ENCODE measurements around the gene PRKCB. TPM values are rescaled to one million over a fixed set of nuclear protein-coding genes. Genes with fewer than 3 reads are reported as not detected.

The PRKCB gene
- total RNA-seq, 1 donor from 2014 or later = not detected

DNA sequence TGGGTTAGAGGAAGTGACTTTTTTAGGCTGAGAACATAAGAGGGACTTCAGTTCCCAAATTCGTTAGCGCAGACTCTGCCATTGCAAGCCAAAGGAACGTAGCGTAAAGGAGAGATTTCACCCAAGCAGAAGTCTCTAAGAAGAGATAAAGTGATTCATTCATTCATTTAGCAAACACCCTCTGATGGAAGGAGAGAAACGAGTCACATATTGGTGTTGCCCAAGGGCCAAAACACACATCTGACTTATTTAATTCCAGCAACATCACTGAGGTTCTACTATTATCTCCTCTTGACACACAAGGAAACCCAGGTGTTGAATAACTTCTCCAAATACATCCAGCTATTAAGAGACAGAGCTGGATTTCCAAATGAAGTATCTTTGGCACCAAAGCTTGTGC, 334.6 kb downstream of the PRKCB start:
- H3K27ac Mint-ChIP-seq (ENCODE audit: unreplicated experiment) = no peak overlapping the region
- TF ChIP-seq CTCF (IDR thresholded peaks at IDR 0.05) = no peak
- peaks cover 7% of the 10 kb centered on the region for H3K9me3 Mint-ChIP-seq (ENCODE audit: unreplicated experiment)
- no peaks in the 10 kb centered on the region for H3K27me3 Mint-ChIP-seq (ENCODE audit: unreplicated experiment)
- H3K4me1 Mint-ChIP-seq (ENCODE audit: unreplicated experiment) = no peaks in the 10 kb centered on the region
- no peak overlapping the region for H3K4me3 Mint-ChIP-seq (ENCODE audit: unreplicated experiment)
- no peaks in the 10 kb centered on the region for H3K36me3 Mint-ChIP-seq (ENCODE audit: unreplicated experiment)
- DNase-seq (ENCODE audit: extremely low spot score, unreplicated experiment) = no peak

DNA sequence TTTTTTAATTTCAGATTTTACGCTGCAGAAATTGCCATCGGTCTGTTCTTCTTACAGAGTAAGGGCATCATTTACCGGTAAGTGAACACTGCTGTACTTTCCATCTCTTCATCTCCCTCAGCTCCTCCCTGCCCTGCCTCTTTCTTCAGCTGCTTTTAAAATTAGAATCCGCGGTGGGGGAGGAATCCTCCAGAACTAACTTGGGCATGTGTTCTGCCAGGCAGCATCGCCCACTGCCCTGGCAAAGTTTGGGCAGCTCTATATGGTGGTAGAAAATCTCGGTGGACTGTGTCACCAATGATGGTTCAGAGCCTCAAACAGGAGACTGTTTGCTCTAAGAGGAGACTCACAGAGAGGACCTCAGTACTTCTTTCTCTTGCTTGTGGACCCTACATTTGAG, 338.7 kb downstream of the PRKCB start:
- Mint-ChIP-seq H3K9me3 (ENCODE audit: unreplicated experiment) (peaks cover 14% of the 10 kb centered on the region), H3K4me1 (ENCODE audit: unreplicated experiment) (no peaks in the 10 kb centered on the region), H3K27me3 (ENCODE audit: unreplicated experiment) (no peaks in the 10 kb centered on the region), H3K4me3 (ENCODE audit: unreplicated experiment) (no peak overlapping the region), H3K27ac (ENCODE audit: unreplicated experiment) (no peak overlapping the region), H3K36me3 (ENCODE audit: unreplicated experiment) (no peaks in the 10 kb centered on the region)
- no peak for TF ChIP-seq CTCF (IDR thresholded peaks at IDR 0.05)
- no peak for DNase-seq (ENCODE audit: extremely low spot score, unreplicated experiment)

- H3K27ac Mint-ChIP-seq (ENCODE audit: unreplicated experiment) = no peak overlapping the region
- H3K4me1 Mint-ChIP-seq (ENCODE audit: unreplicated experiment) = no peaks in the 10 kb centered on the region
- no peaks in the 10 kb centered on the region for H3K36me3 Mint-ChIP-seq (ENCODE audit: unreplicated experiment)
- H3K27me3 Mint-ChIP-seq (ENCODE audit: unreplicated experiment) = no peaks in the 10 kb centered on the region
- DNase-seq (ENCODE audit: extremely low spot score, unreplicated experiment) = no peak
- no peak for TF ChIP-seq CTCF (IDR thresholded peaks at IDR 0.05)
- H3K4me3 Mint-ChIP-seq (ENCODE audit: unreplicated experiment) = no peak overlapping the region
- H3K9me3 Mint-ChIP-seq (ENCODE audit: unreplicated experiment) = peaks cover 14% of the 10 kb centered on the region
Observed at GRCh38 chr16:24174957-24175356, 339.2 kb downstream of the PRKCB start.

DNA sequence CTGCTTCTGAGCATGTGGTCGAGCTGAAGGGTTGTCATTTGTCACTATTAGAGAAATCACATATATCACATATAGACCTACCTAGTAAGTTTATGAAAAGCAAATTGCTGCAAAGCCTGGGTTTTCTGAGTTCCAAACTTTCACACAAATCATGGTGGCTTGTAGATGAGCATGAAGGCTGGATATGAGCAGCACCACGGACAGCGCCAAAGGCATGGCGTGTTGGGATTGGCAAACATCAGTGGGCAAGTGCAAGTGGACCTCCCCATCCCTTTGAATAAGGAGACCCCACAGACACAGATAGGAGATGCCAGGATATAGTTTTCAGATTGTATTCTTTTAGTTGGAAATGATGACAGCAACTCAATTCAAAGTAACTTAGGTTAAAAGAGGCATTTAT, 342.7 kb downstream of the PRKCB start:
- Mint-ChIP-seq H3K4me3 (ENCODE audit: unreplicated experiment) (no peak overlapping the region), H3K9me3 (ENCODE audit: unreplicated experiment) (peaks cover 18% of the 10 kb centered on the region)

GRCh38 chr16:24180451-24180850, 344.7 kb downstream of the PRKCB start:
- Mint-ChIP-seq H3K4me3 (ENCODE audit: unreplicated experiment) (no peak overlapping the region), H3K36me3 (ENCODE audit: unreplicated experiment) (no peaks in the 10 kb centered on the region), H3K4me1 (ENCODE audit: unreplicated experiment) (no peaks in the 10 kb centered on the region), H3K9me3 (ENCODE audit: unreplicated experiment) (peaks cover 15% of the 10 kb centered on the region), H3K27me3 (ENCODE audit: unreplicated experiment) (no peaks in the 10 kb centered on the region), H3K27ac (ENCODE audit: unreplicated experiment) (no peak overlapping the region)
- no peak for TF ChIP-seq CTCF (IDR thresholded peaks at IDR 0.05)
- no peak for DNase-seq (ENCODE audit: extremely low spot score, unreplicated experiment)

More for the DNA sequence above, 342.7 kb downstream of the PRKCB start:
- Mint-ChIP-seq H3K4me1 (ENCODE audit: unreplicated experiment) (no peaks in the 10 kb centered on the region), H3K36me3 (ENCODE audit: unreplicated experiment) (no peaks in the 10 kb centered on the region), H3K27me3 (ENCODE audit: unreplicated experiment) (no peaks in the 10 kb centered on the region), H3K27ac (ENCODE audit: unreplicated experiment) (no peak overlapping the region)
- no peak for TF ChIP-seq CTCF (IDR thresholded peaks at IDR 0.05)
- no peak for DNase-seq (ENCODE audit: extremely low spot score, unreplicated experiment)
